Renal cortex interstitium (tissue), 11 donors: ENCODE measurements around the gene GATAD2B. TPM values are rescaled to one million over a fixed set of nuclear protein-coding genes. Genes with fewer than 3 reads are reported as not detected.
A peak's percentile ranks its signal among the peaks of the same experiment; 100 is the strongest.
"Not testable (repeated sequence)": the region's sequence is repeated elsewhere in the genome, so short reads cannot be mapped to it uniquely, and the experiment has no call there.

ENCODE experiments used
- DNase-seq, 11 donors: peaks; one replicate each; pipeline ENCODE4 v3.0.0-alpha.2; 2013; ENCODE audit warnings: low read depth in 9 of 11, low spot score in 4 of 11; ENCODE audit errors: extremely low read depth in 1 of 11
- polyA plus RNA-seq, 3 donors: library from polyadenylated mRNA; unstranded; fragments of 120-200 nt; gene quantifications; one replicate each; pipeline ENCODE4 v1.2.1, GENCODE V29; 2013; ENCODE audit not compliant: insufficient read length in 3 of 3

GATAD2B gene
- polyA plus RNA-seq, 3 donors, result 29.5 to 35.2 (median 29.6) TPM

- no peak for DNase-seq
These were observed 6.5 kb downstream of the GATAD2B start for GRCh38 chr1:153916297-153916696.

GRCh38 chr1:153912349-153912748, 10.4 kb downstream of the GATAD2B start:
- no peak for DNase-seq

- DNase-seq, result not testable (repeated sequence)
These were observed 12.2 kb downstream of the GATAD2B start for GRCh38 chr1:153910560-153910959.

- no peak for DNase-seq
These were observed 14.7 kb downstream of the GATAD2B start for GRCh38 chr1:153908071-153908470.

- no peak for DNase-seq
These were observed 15.6 kb downstream of the GATAD2B start for GRCh38 chr1:153907134-153907533.

GRCh38 chr1:153906396-153906795, 16.4 kb downstream of the GATAD2B start:
- DNase-seq, result no peak

GRCh38 chr1:153905908-153906307, 16.9 kb downstream of the GATAD2B start:
- DNase-seq, result not testable (repeated sequence)

GRCh38 chr1:153903841-153904455, 18.8 kb downstream of the GATAD2B start:
- DNase-seq, result no peak

- no peak for DNase-seq
These were observed 23.3 kb downstream of the GATAD2B start for GRCh38 chr1:153899509-153899908.

GRCh38 chr1:153895866-153896265, 26.9 kb downstream of the GATAD2B start:
- not testable (repeated sequence) for DNase-seq

- not testable (repeated sequence) for DNase-seq
These were observed 31.7 kb downstream of the GATAD2B start for GRCh38 chr1:153891042-153891441.

GRCh38 chr1:153888533-153888932, 34.2 kb downstream of the GATAD2B start:
- no peak for DNase-seq

GRCh38 chr1:153886127-153886526, 36.6 kb downstream of the GATAD2B start:
- DNase-seq, result no peak

GRCh38 chr1:153883223-153883622, 39.5 kb downstream of the GATAD2B start:
- DNase-seq, result no peak

- peak in 1 of 11 donors; percentile 2 for DNase-seq
These were observed 40.4 kb downstream of the GATAD2B start for GRCh38 chr1:153882296-153882912.

- peak; percentile 29 to 75 (median 47) for DNase-seq
These were observed 41.0 kb downstream of the GATAD2B start for GRCh38 chr1:153881751-153882150.

- peak; percentile 94 to 99 (median 97) for DNase-seq
These were observed 41.8 kb downstream of the GATAD2B start for GRCh38 chr1:153880962-153881361.

- DNase-seq, result no peak
These were observed 42.7 kb downstream of the GATAD2B start for GRCh38 chr1:153880024-153880423.

- DNase-seq, result no peak
These were observed 45.7 kb downstream of the GATAD2B start for GRCh38 chr1:153877112-153877511.

- DNase-seq, result no peak
These were observed 49.8 kb downstream of the GATAD2B start for GRCh38 chr1:153872934-153873333.

- no peak for DNase-seq
These were observed 50.4 kb downstream of the GATAD2B start for GRCh38 chr1:153872331-153872730.
